T-cell (primary cell): Measurements from ENCODE around the gene WWC1. TPM values are rescaled to one million over a fixed set of nuclear protein-coding genes. Genes with fewer than 3 reads are reported as not detected.
A peak's percentile ranks its signal among the peaks of the same experiment; 100 is the strongest.

Experiments
- ATAC-seq, 4 experiments: fragments of 200-7000 bp in 3 of 4; fragments of 150-1000 bp in 1 of 4; cut with Tn5 transposase; replicated peaks in 1 of 4; 1 replicate in 3 of 4; 2 replicates in 1 of 4; pipeline ENCODE4 v1.10.0; 2021; ENCODE audit warnings: moderate library complexity in 3 of 4, mild to moderate bottlenecking in 2 of 4, moderate number of reproducible peaks in 1 of 4
- CTCF ChIA-PET, 2 donors: fragments of 300-600 bp; sonication (Branson Sonifier 250); formaldehyde crosslinking; loops; one replicate each; lab custom pipeline; 2022; ENCODE audit warnings: antibody characterized with exemption in 2 of 2; lab: Charles Lee
- POLR2A ChIA-PET, 2 donors: fragments of 300-600 bp; sonication (Branson Sonifier 250); formaldehyde crosslinking; loops; one replicate each; lab custom pipeline; 2022; ENCODE audit warnings: antibody characterized with exemption in 2 of 2; lab: Charles Lee
- DNase-seq, 35 experiments: peaks; one replicate each; pipeline versions ENCODE4 v3.0.0 to v3.0.0-alpha.2; 2013 to 2023
- H3K27ac ChIP-seq: one replicate; pipeline ENCODE4 v1.5.1; 2013; ENCODE audit warnings: low read length
- H3K27me3 ChIP-seq, 2 experiments: replicated peaks in 1 of 2; 1 replicate in 1 of 2; 2 replicates in 1 of 2; pipeline versions ENCODE4 v1.6.1 to v1.7.0; 2013; ENCODE audit warnings: low read length in 1 of 2, mixed read lengths in 1 of 2; ENCODE audit not compliant: control insufficient read depth in 2 of 2, insufficient read depth in 2 of 2; ENCODE audit errors: extremely low read depth in 1 of 2
- H3K36me3 ChIP-seq, 2 donors: 1 replicate in 1 of 2; 2 replicates in 1 of 2; pipeline versions ENCODE4 v1.6.1 to v1.7.0; 2013; ENCODE audit warnings: low read length in 1 of 2; ENCODE audit not compliant: control insufficient read depth in 2 of 2, insufficient read depth in 1 of 2; ENCODE audit errors: extremely low read depth in 1 of 2
- H3K4me1 ChIP-seq, 2 experiments: 1 replicate in 1 of 2; 2 replicates in 1 of 2; pipeline versions ENCODE4 v1.6.1 to v1.7.0; 2013; ENCODE audit warnings: low read length in 2 of 2, mixed read lengths in 1 of 2; ENCODE audit not compliant: insufficient read depth in 2 of 2, control insufficient read depth in 1 of 2; ENCODE audit errors: extremely low read depth in 1 of 2
- H3K4me3 ChIP-seq, 2 donors: 1 replicate in 1 of 2; 2 replicates in 1 of 2; pipeline versions ENCODE4 v1.5.1 to v1.7.0; 2013; ENCODE audit warnings: mild to moderate bottlenecking in 2 of 2, low read length in 1 of 2, moderate library complexity in 1 of 2; ENCODE audit not compliant: control insufficient read depth in 1 of 2; ENCODE audit errors: extremely low read depth in 1 of 2
- H3K9me3 ChIP-seq: 2 replicates; pipeline ENCODE4 v1.7.0; 2013
- H3K27ac Mint-ChIP-seq, 2 donors: one replicate each; pipeline ENCODE4 v1.8.0; 2020 to 2021; ENCODE audit warnings: mild to moderate bottlenecking in 2 of 2, mixed read lengths in 2 of 2
- H3K27me3 Mint-ChIP-seq, 2 donors: one replicate each; pipeline ENCODE4 v1.8.0; 2021 to 2022; ENCODE audit warnings: mixed read lengths in 2 of 2
- H3K36me3 Mint-ChIP-seq: one replicate; pipeline ENCODE4 v1.8.0; 2021; ENCODE audit warnings: mixed read lengths
- H3K4me1 Mint-ChIP-seq, 3 donors: one replicate each; pipeline ENCODE4 v1.8.0; 2020 to 2022; ENCODE audit warnings: mixed read lengths in 3 of 3, mild to moderate bottlenecking in 1 of 3
- H3K4me3 Mint-ChIP-seq, 3 donors: one replicate each; pipeline ENCODE4 v1.8.0; 2020 to 2022; ENCODE audit warnings: mild to moderate bottlenecking in 3 of 3, mixed read lengths in 3 of 3, moderate library complexity in 3 of 3
- H3K9me3 Mint-ChIP-seq, 3 donors: one replicate each; pipeline ENCODE4 v1.8.0; 2020 to 2022; ENCODE audit warnings: mixed read lengths in 3 of 3
- WGBS: methylation state at CpG from one replicate; pipeline ENCODE4 v1.1.5; 2013; ENCODE audit warnings: missing lambda C conversion rate; ENCODE audit not compliant: insufficient coverage; 5-methylcytosine and 5-hydroxymethylcytosine counted together
- total RNA-seq, 35 experiments: library from RNA in 6 of 35; stranded (reverse) in 6 of 35; fragments of 120-200 nt in 1 of 35; gene quantifications; one replicate each; pipeline versions ENCODE4 v1.2.1 to v1.2.4 and lab custom pipeline; 2013 to 2026

Gene WWC1
- total RNA-seq (1 to 10 TPM in 3 of 5 donors, under 1 TPM in 2; 0.83 to 2.0 (median 1.6) TPM), total RNA-seq (lab: John Stamatoyannopoulos, UW) (0.31 to 27.4 (median 1.6) reads per million in 29 experiments)
- 1.6 TPM for total RNA-seq (2013)

DNA sequence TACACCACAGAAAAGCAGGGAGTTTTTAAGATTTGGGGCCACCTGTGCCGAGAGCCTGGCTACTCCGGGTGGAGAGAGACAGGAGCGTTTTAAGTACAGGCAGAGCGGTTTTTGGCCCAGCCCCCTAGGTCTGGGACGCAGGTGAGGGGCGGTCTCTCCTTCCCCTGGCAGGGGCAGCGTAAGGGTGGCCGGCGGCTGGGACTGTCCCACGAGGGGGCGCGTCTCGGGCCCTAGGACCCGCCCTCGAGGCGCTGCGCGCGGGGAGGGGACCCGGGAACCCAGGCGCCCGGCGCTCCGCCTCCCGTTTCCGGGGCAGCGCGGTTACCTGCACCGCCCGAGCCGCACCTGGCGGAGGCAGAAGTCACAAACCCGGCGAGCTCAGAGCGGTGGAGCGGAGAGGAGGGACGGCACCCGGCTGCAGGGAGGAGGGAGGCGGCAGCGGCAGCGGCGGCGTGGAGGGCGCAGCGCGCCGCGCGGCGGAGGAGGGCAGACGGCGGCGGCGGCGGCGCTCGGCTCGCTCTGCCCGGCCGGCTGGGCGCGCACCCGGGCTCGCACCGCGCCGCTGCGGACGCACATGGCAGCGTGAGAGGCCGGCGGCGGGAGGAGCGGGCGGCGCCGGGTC, at the start of gene WWC1:
Gene WWC1, plus strand, starts transcription at position 304 of the 622 bp plus-strand sequence. CDS start 508 bp downstream, outside the sequence.
- under 1% methylated on average over 73 of the region's 77 CpGs for whole genome bisulfite sequencing
- Mint-ChIP-seq H3K27ac (no peak within 1 kb of the TSS), H3K36me3 (no peaks in the 10 kb centered on the region), H3K4me1 (peaks cover 0 to 20% (median 19%) of the 10 kb centered on the region in 3 donors), H3K9me3 (peaks cover 0 to 2% (median 0%) of the 10 kb centered on the region in 3 donors), H3K27me3 (peaks cover 25 to 48% of the 10 kb centered on the region in 2 donors), H3K4me3 (peak within 1 kb of the TSS; percentile 62 to 71 (median 65))
- Histone ChIP-seq H3K4me1 (peaks cover 0 to 13% of the 10 kb centered on the region in 2 experiments), H3K27me3 (peaks cover 9 to 44% of the 10 kb centered on the region in 2 experiments), H3K27ac (no peak within 1 kb of the TSS), H3K9me3 (no peaks in the 10 kb centered on the region), H3K4me3 (peak within 1 kb of the TSS; percentile 32 to 44), H3K36me3 (no peaks in the 10 kb centered on the region)
- DNase-seq (peak; percentile 2 to 76 (median 51)), ATAC-seq (peak; percentile 75 to 92 (median 88))
- ChIA-PET POLR2A (no interaction called here), CTCF (no interaction called here)

DNA sequence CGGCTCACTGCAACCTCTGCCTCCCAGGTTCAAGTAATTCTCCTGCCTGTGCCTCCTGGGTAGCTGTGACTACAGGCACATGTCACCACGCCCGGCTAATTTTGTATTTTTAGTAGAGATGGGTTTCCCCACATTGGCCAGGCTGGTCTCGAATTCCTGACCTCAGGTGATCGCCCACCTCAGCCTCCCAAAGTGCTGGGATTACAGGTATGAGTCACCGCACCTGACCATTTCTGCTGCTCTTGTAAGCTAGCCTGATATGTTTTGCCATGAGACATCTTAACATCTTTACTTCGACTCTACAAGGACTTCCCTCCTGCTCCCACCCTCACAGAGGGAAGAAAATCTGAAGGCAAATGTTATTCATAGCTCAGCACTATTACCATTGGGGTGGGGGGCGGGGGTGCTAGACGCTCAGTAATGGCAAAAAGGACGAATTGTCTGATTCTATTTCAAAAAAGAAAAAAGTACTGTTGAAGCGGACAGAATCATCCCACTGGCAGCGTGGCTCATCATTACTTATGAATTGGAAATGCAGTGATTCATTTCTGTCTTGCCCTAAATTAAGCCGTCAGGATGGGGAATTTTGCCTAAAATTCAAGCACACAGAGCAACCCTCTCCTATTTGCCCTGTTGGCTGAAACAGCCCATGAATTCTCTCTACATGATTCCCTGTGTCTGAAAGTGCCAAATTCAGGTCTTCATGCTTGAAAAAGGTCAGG, 46.4 kb upstream of the WWC1 start:
- Histone ChIP-seq H3K36me3 (no peaks in the 10 kb centered on the region), H3K27ac (no peak overlapping the region), H3K4me1 (no peaks in the 10 kb centered on the region), H3K4me3 (no peak overlapping the region), H3K9me3 (no peaks in the 10 kb centered on the region), H3K27me3 (no peaks in the 10 kb centered on the region)
- no peak for DNase-seq
- Mint-ChIP-seq H3K27ac (no peak overlapping the region), H3K27me3 (peaks cover 4% of the 10 kb centered on the region in 2 donors), H3K36me3 (no peaks in the 10 kb centered on the region), H3K4me3 (no peak overlapping the region), H3K4me1 (no peaks in the 10 kb centered on the region), H3K9me3 (no peaks in the 10 kb centered on the region)
- CTCF ChIA-PET: no interaction called here
- 74% methylated on average over 6 of the region's 13 CpGs for WGBS
- POLR2A ChIA-PET: no interaction called here
- ATAC-seq: no peak

GRCh38 chr5:168249923-168250322, 41.5 kb upstream of the WWC1 start:
- ATAC-seq: no peak

GRCh38 chr5:168251259-168251658, 40.2 kb upstream of the WWC1 start:
- Histone ChIP-seq H3K36me3 (no peaks in the 10 kb centered on the region), H3K27me3 (no peaks in the 10 kb centered on the region), H3K9me3 (no peaks in the 10 kb centered on the region), H3K4me1 (no peaks in the 10 kb centered on the region), H3K27ac (no peak overlapping the region), H3K4me3 (no peak overlapping the region)
- ATAC-seq: no peak
- Mint-ChIP-seq H3K27me3 (peaks cover 0 to 4% of the 10 kb centered on the region in 2 donors), H3K9me3 (no peaks in the 10 kb centered on the region), H3K36me3 (no peaks in the 10 kb centered on the region), H3K27ac (no peak overlapping the region), H3K4me1 (no peaks in the 10 kb centered on the region), H3K4me3 (no peak overlapping the region)
- 100% methylated on average over 1 of the region's 7 CpGs for WGBS
- ChIA-PET CTCF (no interaction called here), POLR2A (no interaction called here)
- DNase-seq: no peak

More at GRCh38 chr5:168249923-168250322, 41.5 kb upstream of the WWC1 start:
- no peak overlapping the region for H3K27ac Mint-ChIP-seq
- H3K4me1 Mint-ChIP-seq: no peaks in the 10 kb centered on the region
- Histone ChIP-seq H3K27ac (no peak overlapping the region), H3K36me3 (no peaks in the 10 kb centered on the region), H3K4me1 (no peaks in the 10 kb centered on the region), H3K27me3 (no peaks in the 10 kb centered on the region), H3K9me3 (no peaks in the 10 kb centered on the region), H3K4me3 (no peak overlapping the region)
- H3K9me3 Mint-ChIP-seq: no peaks in the 10 kb centered on the region
- CTCF ChIA-PET: no interaction called here
- no peak overlapping the region for H3K4me3 Mint-ChIP-seq
- no peak for DNase-seq
- peaks cover 0 to 4% of the 10 kb centered on the region in 2 donors for H3K27me3 Mint-ChIP-seq
- no peaks in the 10 kb centered on the region for H3K36me3 Mint-ChIP-seq
- POLR2A ChIA-PET: no interaction called here

DNA sequence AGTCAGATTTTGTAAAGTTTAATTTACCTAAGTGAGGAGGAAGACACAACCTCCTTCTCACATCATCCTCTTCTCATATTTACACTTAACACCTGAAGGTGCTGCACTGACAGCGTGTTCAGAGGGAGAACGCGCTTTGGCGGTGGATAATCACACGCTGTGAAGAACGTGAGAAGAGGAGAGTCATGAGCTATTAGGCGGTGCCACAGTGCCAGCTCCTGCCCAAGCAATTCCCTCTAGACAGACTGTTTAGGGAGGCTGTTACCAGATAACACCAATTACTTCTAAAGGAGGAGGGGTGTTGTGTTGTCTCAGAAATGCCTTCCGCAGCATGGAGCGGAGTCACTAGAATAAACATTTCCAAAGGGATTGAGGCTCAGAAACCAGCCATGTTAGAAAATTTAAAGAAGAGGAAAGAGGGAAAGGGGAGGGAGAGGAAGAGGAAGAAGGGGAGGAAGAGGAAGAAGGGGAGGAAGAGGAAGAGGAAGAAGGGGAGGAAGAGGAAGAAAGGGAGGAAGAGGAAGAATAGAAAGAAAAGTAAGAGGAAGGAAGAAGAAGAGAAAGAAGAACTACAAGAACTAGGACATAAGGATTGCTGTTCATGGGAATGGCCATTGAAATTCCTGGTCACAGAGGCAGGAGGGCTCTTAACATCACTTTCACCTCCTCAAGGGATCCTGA, 37.3 kb upstream of the WWC1 start:
- Mint-ChIP-seq H3K36me3 (no peaks in the 10 kb centered on the region), H3K9me3 (no peaks in the 10 kb centered on the region), H3K27ac (no peak overlapping the region), H3K4me3 (no peak overlapping the region), H3K4me1 (no peaks in the 10 kb centered on the region), H3K27me3 (peaks cover 2 to 9% of the 10 kb centered on the region in 2 donors)
- Histone ChIP-seq H3K27ac (no peak overlapping the region), H3K36me3 (no peaks in the 10 kb centered on the region), H3K4me1 (no peaks in the 10 kb centered on the region), H3K9me3 (no peaks in the 10 kb centered on the region), H3K4me3 (no peak overlapping the region), H3K27me3 (no peaks in the 10 kb centered on the region)
- CTCF ChIA-PET: no interaction called here
- WGBS: 94% methylated on average over 8 of the region's 9 CpGs
- DNase-seq (peak in 1 of 35 experiments; percentile 33), ATAC-seq (no peak)
- POLR2A ChIA-PET: no interaction called here

- H3K27ac ChIP-seq: no peak overlapping the region
- DNase-seq (no peak), ATAC-seq (no peak)
- no peaks in the 10 kb centered on the region for H3K9me3 Mint-ChIP-seq
- H3K36me3 ChIP-seq: no peaks in the 10 kb centered on the region
- H3K4me1 ChIP-seq: no peaks in the 10 kb centered on the region
- ChIA-PET POLR2A (no interaction called here), CTCF (no interaction called here)
- no peak overlapping the region for H3K27ac Mint-ChIP-seq
- H3K36me3 Mint-ChIP-seq: no peaks in the 10 kb centered on the region
- WGBS: 97% methylated on average over 9 of the region's 15 CpGs
- H3K9me3 ChIP-seq: no peaks in the 10 kb centered on the region
- H3K4me3 ChIP-seq: no peak overlapping the region
- no peak overlapping the region for H3K4me3 Mint-ChIP-seq
- H3K27me3 ChIP-seq: peaks cover 0 to 6% of the 10 kb centered on the region in 2 experiments
- H3K4me1 Mint-ChIP-seq: no peaks in the 10 kb centered on the region
- peaks cover 2 to 9% of the 10 kb centered on the region in 2 donors for H3K27me3 Mint-ChIP-seq
These were observed 30.9 kb upstream of the WWC1 start for GRCh38 chr5:168260353-168261226.
